22Rv1 (cell line): Measurements from ENCODE around the gene NTRK3.

Source experiments
- H3K27ac ChIP-seq: fragments of 450-650 bp; 2 replicates; pipeline ENCODE4 v1.5.1; 2017
- CTCF ChIP-seq: fragments of 450-650 bp; IDR thresholded peaks from 2 replicates; pipeline ENCODE4 v1.5.1; 2017; ENCODE audit warnings: mild to moderate bottlenecking
- ZFX ChIP-seq: fragments of 450-650 bp; IDR thresholded peaks from 2 replicates; pipeline ENCODE4 v1.6.1; 2017; ENCODE audit warnings: antibody characterized with exemption, borderline replicate concordance

NTRK3 gene

GRCh38 chr15:88139936-88140335 is 116.6 kb downstream of the NTRK3 start:
- H3K27ac ChIP-seq, result no peak overlapping the region
- no peak for TF ChIP-seq ZFX
- no peak for TF ChIP-seq CTCF

- H3K27ac ChIP-seq, result no peak overlapping the region
- TF ChIP-seq ZFX, result no peak
- no peak for TF ChIP-seq CTCF
Measured at GRCh38 chr15:88133795-88134194, 122.7 kb downstream of the NTRK3 start.

- no peak for TF ChIP-seq ZFX
- no peak for TF ChIP-seq CTCF
Measured at GRCh38 chr15:88132499-88132898, 124.0 kb downstream of the NTRK3 start.

GRCh38 chr15:88131937-88132336 is 124.6 kb downstream of the NTRK3 start:
- no peak for TF ChIP-seq CTCF
- TF ChIP-seq ZFX, result no peak
- H3K27ac ChIP-seq, result no peak overlapping the region

More at GRCh38 chr15:88132499-88132898, 124.0 kb downstream of the NTRK3 start:
- no peak overlapping the region for H3K27ac ChIP-seq

GRCh38 chr15:88127432-88127790 is 129.1 kb downstream of the NTRK3 start:
- TF ChIP-seq CTCF, result no peak
- no peak for TF ChIP-seq ZFX
- H3K27ac ChIP-seq, result no peak overlapping the region

- no peak for TF ChIP-seq CTCF
- no peak for TF ChIP-seq ZFX
- H3K27ac ChIP-seq, result no peak overlapping the region
Measured at GRCh38 chr15:88126695-88127431, 129.7 kb downstream of the NTRK3 start.

GRCh38 chr15:88125576-88125975 is 131.0 kb downstream of the NTRK3 start:
- no peak overlapping the region for H3K27ac ChIP-seq
- TF ChIP-seq CTCF (no peak), ZFX (no peak)
